NB4 (cell line): Measurements from ENCODE around the gene PDGFC.

Experiments
- DNase-seq: peaks from one replicate; pipeline ENCODE4 v3.0.0; 2010; ENCODE audit warnings: low read depth
- H3K4me3 ChIP-seq: one replicate; pipeline ENCODE4 v1.5.1; 2011; ENCODE audit warnings: mild to moderate bottlenecking, low read depth, low read length, moderate library complexity
- CTCF ChIP-seq: IDR thresholded peaks from one replicate; pipeline ENCODE4 v1.5.1; 2012; ENCODE audit warnings: low read depth, low read length
- MAX ChIP-seq: IDR thresholded peaks from 2 replicates; pipeline ENCODE4 v1.6.1; 2011; ENCODE audit warnings: low read depth, low read length
- MYC ChIP-seq: IDR thresholded peaks from 2 replicates; pipeline ENCODE4 v1.6.1; 2011; ENCODE audit warnings: low read depth, low read length
- POLR2A ChIP-seq: IDR thresholded peaks from 2 replicates; pipeline ENCODE4 v1.6.1; 2011; ENCODE audit warnings: mild to moderate bottlenecking; ENCODE audit not compliant: insufficient read length; ENCODE audit errors: extremely low read depth

PDGFC gene

GRCh38 chr4:156773648-156774357 is 197.8 kb downstream of the PDGFC start:
- no peak overlapping the region for H3K4me3 ChIP-seq
- DNase-seq: no peak
- TF ChIP-seq MYC (no peak), CTCF (no peak), POLR2A (no peak), MAX (no peak)

GRCh38 chr4:156771171-156771837 is 200.3 kb downstream of the PDGFC start:
- DNase-seq: no peak
- no peak overlapping the region for H3K4me3 ChIP-seq
- TF ChIP-seq MAX (no peak), CTCF (no peak), MYC (no peak), POLR2A (no peak)

- no peak overlapping the region for H3K4me3 ChIP-seq
- no peak for DNase-seq
- no peak for TF ChIP-seq MAX
- TF ChIP-seq MYC: no peak
- TF ChIP-seq CTCF: no peak
- TF ChIP-seq POLR2A: no peak
Observed at GRCh38 chr4:156770140-156770539, 201.5 kb downstream of the PDGFC start.

- no peak for DNase-seq
Observed at GRCh38 chr4:156767911-156768415, 203.6 kb downstream of the PDGFC start.

GRCh38 chr4:156766846-156767245 is 204.8 kb downstream of the PDGFC start:
- DNase-seq: no peak
- TF ChIP-seq MYC (no peak), POLR2A (no peak), CTCF (no peak), MAX (no peak)
- H3K4me3 ChIP-seq: no peak overlapping the region

More at GRCh38 chr4:156767911-156768415, 203.6 kb downstream of the PDGFC start:
- no peak overlapping the region for H3K4me3 ChIP-seq
- TF ChIP-seq MYC: no peak

GRCh38 chr4:156765277-156765676 is 206.3 kb downstream of the PDGFC start:
- H3K4me3 ChIP-seq: no peak overlapping the region
- no peak for DNase-seq
- no peak for TF ChIP-seq MYC
- TF ChIP-seq CTCF: no peak
- no peak for TF ChIP-seq MAX
- no peak for TF ChIP-seq POLR2A
